Progenitor cell of endocrine pancreas (in vitro differentiated cells): ENCODE measurements around the gene ST3GAL3. TPM values are rescaled to one million over a fixed set of nuclear protein-coding genes. Genes with fewer than 3 reads are reported as not detected.

ENCODE experiments used
- DNase-seq: peaks from one replicate; pipeline ENCODE4 v3.0.0; 2021; ENCODE audit warnings: low spot score; ENCODE audit not compliant: unreplicated experiment
- H3K27ac Mint-ChIP-seq: 2 replicates; pipeline ENCODE4 v1.8.0; 2021; ENCODE audit warnings: mild to moderate bottlenecking, moderate library complexity, mixed read lengths
- H3K27me3 Mint-ChIP-seq: 2 replicates; pipeline ENCODE4 v1.8.0; 2021; ENCODE audit warnings: mixed read lengths
- H3K36me3 Mint-ChIP-seq: 2 replicates; pipeline ENCODE4 v1.8.0; 2022; ENCODE audit warnings: mixed read lengths; ENCODE audit not compliant: insufficient read depth
- H3K4me1 Mint-ChIP-seq: 2 replicates; pipeline ENCODE4 v1.8.0; 2021; ENCODE audit warnings: low read depth, mixed read lengths
- H3K4me3 Mint-ChIP-seq: 2 replicates; pipeline ENCODE4 v1.8.0; 2021; ENCODE audit warnings: low read depth, mild to moderate bottlenecking, moderate library complexity, mixed read lengths
- H3K9me3 Mint-ChIP-seq: 2 replicates; pipeline ENCODE4 v1.8.0; 2021; ENCODE audit warnings: low read depth, mixed read lengths
- total RNA-seq: library from RNA; stranded (reverse); gene quantifications from 2 replicates; pipeline ENCODE4 v1.2.1, GENCODE V29; 2021
- TF ChIP-seq, protein P1 (sequence below): fragments of 200-600 bp; sonication (generic); IDR thresholded peaks from one replicate; pipeline ENCODE4 v1.5.0; 2021; ENCODE audit warnings: antibody characterized with exemption, mild to moderate bottlenecking; ENCODE audit not compliant: unreplicated experiment

Gene ST3GAL3
- total RNA-seq, 1 donor from 2014 or later: 14.9 TPM

DNA sequence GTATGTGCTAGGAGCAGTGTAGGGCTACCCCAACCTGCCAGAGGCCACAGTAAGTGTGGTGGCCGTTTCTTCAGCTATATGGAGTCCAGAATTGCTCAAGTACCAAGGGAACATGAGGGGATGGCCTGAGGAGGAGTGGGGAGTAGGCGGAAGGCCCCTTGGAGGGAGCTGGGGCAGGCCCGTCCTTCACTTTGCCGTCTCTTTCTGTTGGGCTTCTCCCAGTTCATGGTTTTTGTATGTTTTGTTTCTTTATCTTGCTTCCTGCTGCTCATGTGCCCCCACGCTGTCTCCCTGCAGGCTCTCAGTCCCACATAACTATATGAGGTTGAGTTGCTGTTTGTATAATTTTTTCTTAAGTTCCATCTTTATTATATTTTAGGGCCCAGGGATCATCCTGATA, 256.6 kb downstream of the ST3GAL3 start:
- TF ChIP-seq, protein P1, sequence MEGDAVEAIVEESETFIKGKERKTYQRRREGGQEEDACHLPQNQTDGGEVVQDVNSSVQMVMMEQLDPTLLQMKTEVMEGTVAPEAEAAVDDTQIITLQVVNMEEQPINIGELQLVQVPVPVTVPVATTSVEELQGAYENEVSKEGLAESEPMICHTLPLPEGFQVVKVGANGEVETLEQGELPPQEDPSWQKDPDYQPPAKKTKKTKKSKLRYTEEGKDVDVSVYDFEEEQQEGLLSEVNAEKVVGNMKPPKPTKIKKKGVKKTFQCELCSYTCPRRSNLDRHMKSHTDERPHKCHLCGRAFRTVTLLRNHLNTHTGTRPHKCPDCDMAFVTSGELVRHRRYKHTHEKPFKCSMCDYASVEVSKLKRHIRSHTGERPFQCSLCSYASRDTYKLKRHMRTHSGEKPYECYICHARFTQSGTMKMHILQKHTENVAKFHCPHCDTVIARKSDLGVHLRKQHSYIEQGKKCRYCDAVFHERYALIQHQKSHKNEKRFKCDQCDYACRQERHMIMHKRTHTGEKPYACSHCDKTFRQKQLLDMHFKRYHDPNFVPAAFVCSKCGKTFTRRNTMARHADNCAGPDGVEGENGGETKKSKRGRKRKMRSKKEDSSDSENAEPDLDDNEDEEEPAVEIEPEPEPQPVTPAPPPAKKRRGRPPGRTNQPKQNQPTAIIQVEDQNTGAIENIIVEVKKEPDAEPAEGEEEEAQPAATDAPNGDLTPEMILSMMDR: no peak
- DNase-seq: no peak
- no peaks in the 10 kb centered on the region for H3K27me3 Mint-ChIP-seq
- no peak overlapping the region for H3K4me3 Mint-ChIP-seq
- no peaks in the 10 kb centered on the region for H3K4me1 Mint-ChIP-seq
- no peaks in the 10 kb centered on the region for H3K9me3 Mint-ChIP-seq
- no peak overlapping the region for H3K27ac Mint-ChIP-seq
- H3K36me3 Mint-ChIP-seq: peaks cover 8% of the 10 kb centered on the region

DNA sequence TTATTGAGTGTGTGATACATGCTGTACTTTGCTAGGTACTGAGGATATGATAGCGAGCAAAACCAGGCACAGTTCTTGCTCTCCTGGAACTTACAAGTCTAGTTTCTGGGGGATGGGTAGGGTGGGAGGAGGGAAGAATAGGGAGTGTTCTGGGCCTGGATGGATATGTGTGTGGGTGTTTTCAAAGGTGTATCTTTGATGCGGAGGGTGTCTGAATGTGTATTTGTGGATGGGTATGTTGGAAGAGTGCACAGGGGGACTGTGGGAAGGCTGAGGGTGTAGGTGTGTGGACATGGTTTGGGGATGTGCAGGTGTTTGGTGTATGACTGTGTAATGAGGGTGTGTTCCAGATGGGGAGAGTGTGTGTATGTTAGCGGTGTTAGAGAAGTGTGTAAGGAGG, 258.0 kb downstream of the ST3GAL3 start:
- TF ChIP-seq, protein P1: no peak
- Mint-ChIP-seq H3K36me3 (peaks cover 7% of the 10 kb centered on the region), H3K4me3 (no peak overlapping the region), H3K9me3 (no peaks in the 10 kb centered on the region), H3K27ac (no peak overlapping the region), H3K27me3 (no peaks in the 10 kb centered on the region), H3K4me1 (peaks cover 7% of the 10 kb centered on the region)
- DNase-seq: no peak

DNA sequence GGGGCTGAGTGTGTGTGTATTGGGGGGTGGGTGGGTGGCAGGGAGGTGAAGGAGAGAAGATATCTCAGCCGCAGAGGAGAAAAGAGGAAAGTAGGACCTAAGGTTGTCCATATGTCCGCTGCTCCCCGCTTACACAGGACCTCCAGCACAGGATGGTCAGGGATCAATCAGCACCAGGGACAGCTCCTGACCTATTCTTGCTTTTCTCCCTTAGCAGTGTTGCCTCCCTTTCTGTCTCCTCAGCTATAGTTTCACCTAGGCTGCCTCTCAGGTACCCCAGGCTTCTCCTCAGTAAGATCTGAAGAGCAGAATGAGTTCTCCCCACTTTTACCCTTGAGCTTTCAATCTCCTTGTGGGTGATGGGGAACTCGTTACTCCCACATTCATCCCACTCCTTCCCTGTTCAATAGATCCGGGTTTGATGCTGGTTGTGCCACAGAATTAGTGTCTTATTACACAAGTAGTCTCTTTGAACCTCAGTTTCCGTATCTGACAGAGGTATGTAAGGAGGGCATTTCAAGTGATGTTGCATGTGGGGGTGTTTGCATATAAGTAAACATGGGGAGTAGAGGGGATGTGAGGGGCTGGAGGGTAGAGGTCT, 261.1 kb downstream of the ST3GAL3 start:
- TF ChIP-seq, protein P1: no peak
- peak; percentile 44 for DNase-seq

GRCh38 chr1:43969416-43969745, 262.0 kb downstream of the ST3GAL3 start:
- Mint-ChIP-seq H3K4me3 (peak overlapping the region; percentile 95), H3K4me1 (peaks cover 18% of the 10 kb centered on the region), H3K9me3 (no peaks in the 10 kb centered on the region), H3K27me3 (no peaks in the 10 kb centered on the region), H3K36me3 (peaks cover 3% of the 10 kb centered on the region), H3K27ac (peak overlapping the region; percentile 21)
- DNase-seq: no peak
- TF ChIP-seq, protein P1: no peak

More for the DNA sequence above, 261.1 kb downstream of the ST3GAL3 start:
- Mint-ChIP-seq H3K4me1 (peaks cover 12% of the 10 kb centered on the region), H3K27me3 (no peaks in the 10 kb centered on the region), H3K36me3 (peaks cover 3% of the 10 kb centered on the region), H3K9me3 (no peaks in the 10 kb centered on the region), H3K4me3 (no peak overlapping the region), H3K27ac (no peak overlapping the region)

DNA sequence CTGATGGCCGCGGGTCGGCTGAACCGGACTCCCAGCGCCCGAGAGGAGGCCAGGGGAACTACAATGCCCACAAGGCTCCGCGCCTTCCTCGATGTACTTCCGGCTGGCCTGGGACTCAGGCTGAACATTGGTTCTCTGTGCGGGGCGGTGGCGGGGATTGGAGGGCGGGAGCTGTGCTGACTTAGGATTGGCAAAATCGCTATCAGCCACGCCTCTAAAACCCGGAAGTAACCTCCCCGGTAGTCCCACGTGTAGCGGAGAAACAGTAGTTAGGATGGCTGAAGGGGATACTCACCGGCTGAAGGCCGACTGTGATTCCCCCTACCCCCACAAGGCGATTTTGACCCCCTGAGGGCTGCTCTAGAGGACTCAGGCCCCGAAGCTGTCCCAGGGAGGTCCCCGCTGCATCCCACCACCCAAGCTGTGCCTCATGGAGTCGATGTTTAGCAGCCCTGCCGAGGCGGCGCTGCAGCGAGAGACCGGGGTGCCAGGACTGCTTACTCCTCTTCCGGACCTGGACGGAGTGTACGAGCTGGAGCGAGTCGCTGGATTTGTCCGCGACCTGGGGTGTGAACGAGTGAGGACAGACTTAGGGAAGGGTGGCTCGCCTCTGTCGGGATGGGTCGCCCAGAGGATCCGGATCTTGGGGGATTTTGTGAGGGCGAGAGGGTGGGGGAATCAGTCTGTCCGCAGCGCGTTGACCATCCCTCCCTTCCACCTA, 262.6 kb downstream of the ST3GAL3 start, which contains the start of gene DPH2:
Gene DPH2 (plus strand): TSS at position 265 of the 721 bp plus-strand sequence. CDS start 166 bp downstream, at position 431.
- peaks cover 3% of the 10 kb centered on the region for H3K36me3 Mint-ChIP-seq
- TF ChIP-seq, protein P1: peak; percentile 15
- H3K4me3 Mint-ChIP-seq: peak within 1 kb of the TSS; percentile 95
- no peaks in the 10 kb centered on the region for H3K27me3 Mint-ChIP-seq
- H3K27ac Mint-ChIP-seq: peak within 1 kb of the TSS; percentile 79
- peak; percentile 91 for DNase-seq
- H3K9me3 Mint-ChIP-seq: no peaks in the 10 kb centered on the region
- H3K4me1 Mint-ChIP-seq: peaks cover 18% of the 10 kb centered on the region
